Naive thymus-derived CD8-positive, alpha-beta T cell (primary cell): ENCODE data around the gene SASH1. TPM values are rescaled to one million over a fixed set of nuclear protein-coding genes. Genes with fewer than 3 reads are reported as not detected.
A peak's percentile ranks its signal among the peaks of the same experiment; 100 is the strongest.

Experiments
- ATAC-seq, 2 donors: fragments of 150-1000 bp; cut with Tn5 transposase in 1 of 2; sonication (Bioruptor Pico), chemical (Tn5 transposase) in 1 of 2; 1 replicate in 1 of 2; 2 replicates in 1 of 2; pipeline ENCODE4 v1.10.0; 2021; ENCODE audit warnings: mild to moderate bottlenecking in 2 of 2, moderate library complexity in 2 of 2
- POLR2A ChIA-PET: fragments of 350-600 bp; sonication (Branson Sonifier 250); formaldehyde crosslinking; loops from one replicate; lab custom pipeline; 2021; ENCODE audit warnings: antibody characterized with exemption; lab: Charles Lee
- DNase-seq, 10 donors: peaks; one replicate each; pipeline versions ENCODE4 v3.0.0 to v3.0.0-alpha.2; 2020 to 2022
- H3K27ac Mint-ChIP-seq, 10 donors: one replicate each; pipeline ENCODE4 v1.8.0; 2020 to 2022; ENCODE audit warnings: mild to moderate bottlenecking in 10 of 10, mixed read lengths in 10 of 10, moderate library complexity in 4 of 10, inconsistent platforms in 1 of 10
- H3K27me3 Mint-ChIP-seq, 5 donors: one replicate each; pipeline ENCODE4 v1.8.0; 2021 to 2022; ENCODE audit warnings: mixed read lengths in 5 of 5
- H3K36me3 Mint-ChIP-seq, 3 donors: one replicate each; pipeline ENCODE4 v1.8.0; 2020 to 2022; ENCODE audit warnings: mixed read lengths in 3 of 3, mild to moderate bottlenecking in 2 of 3, inconsistent platforms in 1 of 3
- H3K4me1 Mint-ChIP-seq, 4 donors: one replicate each; pipeline ENCODE4 v1.8.0; 2021 to 2022; ENCODE audit warnings: mixed read lengths in 4 of 4
- H3K4me3 Mint-ChIP-seq, 10 donors: one replicate each; pipeline ENCODE4 v1.8.0; 2020 to 2022; ENCODE audit warnings: mild to moderate bottlenecking in 10 of 10, mixed read lengths in 10 of 10, moderate library complexity in 6 of 10, inconsistent platforms in 1 of 10
- H3K9me3 Mint-ChIP-seq, 9 donors: one replicate each; pipeline ENCODE4 v1.8.0; 2020 to 2022; ENCODE audit warnings: mixed read lengths in 9 of 9, mild to moderate bottlenecking in 3 of 9, inconsistent platforms in 1 of 9, moderate library complexity in 1 of 9
- polyA plus RNA-seq, 3 donors: library from polyadenylated mRNA; unstranded; fragments of 300-500 nt; fragmentation: Illumina TruSeq; gene quantifications; one replicate each; pipeline ENCODE4 v1.2.3, GENCODE V29; 2021
- total RNA-seq, 8 experiments: library from RNA in 2 of 8; stranded (reverse) in 2 of 8; gene quantifications; one replicate each; pipeline ENCODE4 v1.2.3 and lab custom pipeline; 2021 to 2026

SASH1 gene
- total RNA-seq (not detected), polyA plus RNA-seq (not detected), total RNA-seq (lab: John Stamatoyannopoulos, UW) (0 to 0.26 (median 0) reads per million in 6 experiments)

GRCh38 chr6:148342350-148343046, at the start of gene SASH1:
TSS of gene SASH1 (plus strand) at chr6:148342838. CDS start at chr6:148343068, 230 bp downstream.
- H3K4me1 Mint-ChIP-seq: peaks cover 3 to 16% (median 9%) of the 10 kb centered on the region in 4 donors
- ATAC-seq (no peak), DNase-seq (no peak)
- H3K36me3 Mint-ChIP-seq: no peaks in the 10 kb centered on the region
- POLR2A ChIA-PET: no interaction called here
- H3K27ac Mint-ChIP-seq: peak within 1 kb of the TSS in 1 of 10 donors; percentile 60
- H3K9me3 Mint-ChIP-seq: peaks cover 0 to 2% (median 0%) of the 10 kb centered on the region in 9 donors
- H3K27me3 Mint-ChIP-seq: peaks cover 25 to 61% (median 51%) of the 10 kb centered on the region in 5 donors
- H3K4me3 Mint-ChIP-seq: peak within 1 kb of the TSS; percentile 31 to 82 (median 68)

GRCh38 chr6:148293181-148293995, 49.2 kb upstream of the SASH1 start:
- POLR2A ChIA-PET: no interaction called here
- peaks cover 5 to 21% (median 13%) of the 10 kb centered on the region in 5 donors for H3K27me3 Mint-ChIP-seq
- H3K4me3 Mint-ChIP-seq: no peak overlapping the region
- H3K9me3 Mint-ChIP-seq: no peaks in the 10 kb centered on the region
- DNase-seq: no peak
- no peak overlapping the region for H3K27ac Mint-ChIP-seq
- no peaks in the 10 kb centered on the region for H3K4me1 Mint-ChIP-seq
- no peaks in the 10 kb centered on the region for H3K36me3 Mint-ChIP-seq
- ATAC-seq: no peak

- DNase-seq (no peak), ATAC-seq (no peak)
- no peaks in the 10 kb centered on the region for H3K36me3 Mint-ChIP-seq
- POLR2A ChIA-PET: no interaction called here
- H3K27me3 Mint-ChIP-seq: peaks cover 3 to 16% (median 11%) of the 10 kb centered on the region in 5 donors
- H3K27ac Mint-ChIP-seq: no peak overlapping the region
- H3K4me1 Mint-ChIP-seq: no peaks in the 10 kb centered on the region
- H3K9me3 Mint-ChIP-seq: no peaks in the 10 kb centered on the region
- no peak overlapping the region for H3K4me3 Mint-ChIP-seq
Observed at GRCh38 chr6:148294059-148294458, 48.6 kb upstream of the SASH1 start.

- H3K4me1 Mint-ChIP-seq: no peaks in the 10 kb centered on the region
- H3K36me3 Mint-ChIP-seq: no peaks in the 10 kb centered on the region
- peaks cover 0 to 13% (median 8%) of the 10 kb centered on the region in 5 donors for H3K27me3 Mint-ChIP-seq
- no peak overlapping the region for H3K4me3 Mint-ChIP-seq
- no peak for DNase-seq
- POLR2A ChIA-PET: no interaction called here
- H3K9me3 Mint-ChIP-seq: no peaks in the 10 kb centered on the region
- no peak for ATAC-seq
- no peak overlapping the region for H3K27ac Mint-ChIP-seq
Observed at GRCh38 chr6:148295261-148295887, 47.3 kb upstream of the SASH1 start.

- no peaks in the 10 kb centered on the region for H3K4me1 Mint-ChIP-seq
Observed at GRCh38 chr6:148296771-148297170, 45.9 kb upstream of the SASH1 start.

GRCh38 chr6:148298683-148299082, 44.0 kb upstream of the SASH1 start:
- Mint-ChIP-seq H3K36me3 (peaks cover 0 to 2% (median 0%) of the 10 kb centered on the region in 3 donors), H3K27me3 (peaks cover 2 to 12% (median 8%) of the 10 kb centered on the region in 5 donors), H3K4me3 (no peak overlapping the region), H3K4me1 (no peaks in the 10 kb centered on the region), H3K27ac (no peak overlapping the region), H3K9me3 (no peaks in the 10 kb centered on the region)
- POLR2A ChIA-PET: no interaction called here
- ATAC-seq (no peak), DNase-seq (no peak)

More at GRCh38 chr6:148296771-148297170, 45.9 kb upstream of the SASH1 start:
- ATAC-seq (no peak), DNase-seq (no peak)
- POLR2A ChIA-PET: no interaction called here
- Mint-ChIP-seq H3K36me3 (no peaks in the 10 kb centered on the region), H3K9me3 (no peaks in the 10 kb centered on the region), H3K27me3 (peaks cover 0 to 13% (median 8%) of the 10 kb centered on the region in 5 donors), H3K27ac (no peak overlapping the region), H3K4me3 (no peak overlapping the region)

GRCh38 chr6:148303616-148304015, 39.0 kb upstream of the SASH1 start:
- Mint-ChIP-seq H3K4me1 (no peaks in the 10 kb centered on the region), H3K27ac (no peak overlapping the region), H3K4me3 (no peak overlapping the region), H3K27me3 (peaks cover 0 to 6% (median 3%) of the 10 kb centered on the region in 5 donors), H3K9me3 (no peaks in the 10 kb centered on the region), H3K36me3 (peaks cover 0 to 2% (median 0%) of the 10 kb centered on the region in 3 donors)
- DNase-seq (no peak), ATAC-seq (no peak)
- POLR2A ChIA-PET: no interaction called here

- no peak overlapping the region for H3K4me3 Mint-ChIP-seq
- no peak overlapping the region for H3K27ac Mint-ChIP-seq
- POLR2A ChIA-PET: no interaction called here
- H3K9me3 Mint-ChIP-seq: no peaks in the 10 kb centered on the region
- no peak for DNase-seq
- H3K4me1 Mint-ChIP-seq: no peaks in the 10 kb centered on the region
- H3K36me3 Mint-ChIP-seq: peaks cover 0 to 2% (median 0%) of the 10 kb centered on the region in 3 donors
- H3K27me3 Mint-ChIP-seq: peaks cover 0 to 7% (median 3%) of the 10 kb centered on the region in 5 donors
- no peak for ATAC-seq
Observed at GRCh38 chr6:148304976-148305375, 37.7 kb upstream of the SASH1 start.

GRCh38 chr6:148306286-148306685, 36.4 kb upstream of the SASH1 start:
- POLR2A ChIA-PET: no interaction called here
- Mint-ChIP-seq H3K36me3 (peaks cover 0 to 2% (median 0%) of the 10 kb centered on the region in 3 donors), H3K4me1 (no peaks in the 10 kb centered on the region), H3K27ac (no peak overlapping the region), H3K9me3 (no peaks in the 10 kb centered on the region), H3K4me3 (no peak overlapping the region), H3K27me3 (peaks cover 0 to 7% (median 3%) of the 10 kb centered on the region in 5 donors)
- DNase-seq: no peak
- ATAC-seq: no peak

GRCh38 chr6:148307405-148307804, 35.2 kb upstream of the SASH1 start:
- no peaks in the 10 kb centered on the region for H3K9me3 Mint-ChIP-seq
- no peaks in the 10 kb centered on the region for H3K4me1 Mint-ChIP-seq
- H3K36me3 Mint-ChIP-seq: peaks cover 0 to under 1% (median 0%) of the 10 kb centered on the region in 3 donors
- H3K27me3 Mint-ChIP-seq: peaks cover 0 to 6% (median under 1%) of the 10 kb centered on the region in 5 donors
- no peak overlapping the region for H3K27ac Mint-ChIP-seq
- POLR2A ChIA-PET: no interaction called here
- ATAC-seq: no peak
- DNase-seq: no peak
- H3K4me3 Mint-ChIP-seq: no peak overlapping the region

- no peak overlapping the region for H3K27ac Mint-ChIP-seq
- POLR2A ChIA-PET: no interaction called here
- H3K27me3 Mint-ChIP-seq: peaks cover 0 to 8% (median 0%) of the 10 kb centered on the region in 5 donors
- H3K36me3 Mint-ChIP-seq: no peaks in the 10 kb centered on the region
- DNase-seq (no peak), ATAC-seq (no peak)
- H3K9me3 Mint-ChIP-seq: no peaks in the 10 kb centered on the region
- no peaks in the 10 kb centered on the region for H3K4me1 Mint-ChIP-seq
- H3K4me3 Mint-ChIP-seq: no peak overlapping the region
Observed at GRCh38 chr6:148309301-148309700, 33.3 kb upstream of the SASH1 start.

- H3K27ac Mint-ChIP-seq: no peak overlapping the region
- no peak for DNase-seq
- H3K27me3 Mint-ChIP-seq: peaks cover 0 to 8% (median 0%) of the 10 kb centered on the region in 5 donors
- H3K36me3 Mint-ChIP-seq: no peaks in the 10 kb centered on the region
- ATAC-seq: no peak
- H3K4me3 Mint-ChIP-seq: no peak overlapping the region
- POLR2A ChIA-PET: no interaction called here
- H3K4me1 Mint-ChIP-seq: no peaks in the 10 kb centered on the region
- no peaks in the 10 kb centered on the region for H3K9me3 Mint-ChIP-seq
Observed at GRCh38 chr6:148311966-148312669, 30.5 kb upstream of the SASH1 start.
